ENCODE data around the gene DGKD.

DNA sequence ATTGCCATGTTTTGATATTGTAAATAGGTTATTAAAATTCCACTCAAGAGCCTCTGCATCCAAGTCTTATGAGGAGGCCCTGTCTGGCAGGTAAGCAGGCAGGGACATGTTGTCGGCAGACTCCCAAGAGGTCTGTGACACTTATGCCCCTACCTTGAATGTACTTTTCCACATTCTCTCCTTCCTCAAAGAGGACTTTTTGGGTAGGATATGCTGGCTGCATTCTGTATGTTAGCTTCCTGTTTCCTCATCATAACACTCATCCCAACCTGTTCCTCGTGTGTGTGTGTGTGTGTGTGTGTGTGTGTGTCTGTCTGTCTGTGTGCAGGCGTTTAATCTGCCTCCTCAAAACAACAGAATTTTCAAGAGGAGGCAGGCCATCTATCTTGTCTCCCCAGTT is 137.0 kb downstream of the DGKD start:
- TF ChIP-seq, protein P1, sequence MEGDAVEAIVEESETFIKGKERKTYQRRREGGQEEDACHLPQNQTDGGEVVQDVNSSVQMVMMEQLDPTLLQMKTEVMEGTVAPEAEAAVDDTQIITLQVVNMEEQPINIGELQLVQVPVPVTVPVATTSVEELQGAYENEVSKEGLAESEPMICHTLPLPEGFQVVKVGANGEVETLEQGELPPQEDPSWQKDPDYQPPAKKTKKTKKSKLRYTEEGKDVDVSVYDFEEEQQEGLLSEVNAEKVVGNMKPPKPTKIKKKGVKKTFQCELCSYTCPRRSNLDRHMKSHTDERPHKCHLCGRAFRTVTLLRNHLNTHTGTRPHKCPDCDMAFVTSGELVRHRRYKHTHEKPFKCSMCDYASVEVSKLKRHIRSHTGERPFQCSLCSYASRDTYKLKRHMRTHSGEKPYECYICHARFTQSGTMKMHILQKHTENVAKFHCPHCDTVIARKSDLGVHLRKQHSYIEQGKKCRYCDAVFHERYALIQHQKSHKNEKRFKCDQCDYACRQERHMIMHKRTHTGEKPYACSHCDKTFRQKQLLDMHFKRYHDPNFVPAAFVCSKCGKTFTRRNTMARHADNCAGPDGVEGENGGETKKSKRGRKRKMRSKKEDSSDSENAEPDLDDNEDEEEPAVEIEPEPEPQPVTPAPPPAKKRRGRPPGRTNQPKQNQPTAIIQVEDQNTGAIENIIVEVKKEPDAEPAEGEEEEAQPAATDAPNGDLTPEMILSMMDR (IDR thresholded peaks at IDR 0.05; ENCODE audit: insufficient read depth, low read depth, low read length), result no peak
- TF ChIP-seq EZH2 (IDR thresholded peaks at IDR 0.05; ENCODE audit: insufficient read depth, low read length), result no peak
